Measurements from ENCODE around the gene PLA2G4E. TPM values are rescaled to one million over a fixed set of nuclear protein-coding genes. Genes with fewer than 3 reads are reported as not detected.

PLA2G4E gene
- total RNA-seq, 5 donors from 2014 or later (not counting 1 experiment from before 2014, with no cell fraction given) = not detected

DNA sequence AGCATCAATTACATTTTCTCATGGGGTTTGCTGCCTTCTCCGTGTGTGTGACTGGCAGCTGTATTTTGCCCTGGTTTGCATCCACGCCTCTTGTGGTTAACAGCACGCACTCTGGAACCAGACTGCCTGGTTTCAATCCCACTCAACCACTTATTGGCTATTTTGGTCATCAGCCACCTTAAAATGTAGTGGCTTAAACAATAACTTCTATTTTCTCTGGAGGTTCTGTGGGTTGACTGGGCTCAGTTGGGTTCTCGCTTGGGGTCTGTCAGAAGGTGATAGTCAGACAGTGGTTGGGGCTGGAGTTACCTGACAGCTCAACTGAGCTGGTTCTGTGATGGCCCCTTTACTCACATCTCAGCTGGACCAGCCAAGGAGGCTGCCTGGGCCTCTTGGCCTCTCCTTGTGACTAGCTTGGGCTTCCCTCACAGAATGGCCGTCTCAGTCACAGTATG is 85.2 kb downstream of the PLA2G4E start:
- peaks cover 61 to 70% (median 64%) of the 10 kb centered on the region in 3 donors for H3K4me1 Mint-ChIP-seq
- H3K9me3 Mint-ChIP-seq = no peaks in the 10 kb centered on the region
- H3K27me3 ChIP-seq (replicated peaks in 1 of 2; ENCODE audit: control insufficient read depth in 2 of 2, extremely low read depth in 1 of 2, insufficient read depth in 2 of 2, low read length in 1 of 2) = no peaks in the 10 kb centered on the region
- H3K27ac ChIP-seq (ENCODE audit: low read length) = peak overlapping the region; percentile 96
- H3K27me3 Mint-ChIP-seq = no peaks in the 10 kb centered on the region
- WGBS (ENCODE audit: insufficient coverage) = 50% methylated on average over 1 of the region's 5 CpGs
- H3K4me3 Mint-ChIP-seq = peak overlapping the region; percentile 28 to 58 (median 34)
- H3K36me3 Mint-ChIP-seq = peaks cover 6% of the 10 kb centered on the region
- no peaks in the 10 kb centered on the region for H3K9me3 ChIP-seq
- no peak overlapping the region for H3K4me3 ChIP-seq (ENCODE audit: control insufficient read depth in 1 of 2, extremely low read depth in 1 of 2, low read length in 1 of 2)
- peaks cover 55 to 62% of the 10 kb centered on the region in 2 experiments for H3K4me1 ChIP-seq (ENCODE audit: control insufficient read depth in 1 of 2, extremely low read depth in 1 of 2, insufficient read depth in 2 of 2, low read length in 2 of 2)
- ATAC-seq (replicated peaks in 1 of 4) = no peak
- H3K36me3 ChIP-seq (ENCODE audit: control insufficient read depth in 2 of 2, extremely low read depth in 1 of 2, insufficient read depth in 1 of 2, low read length in 1 of 2) = peaks cover 0 to 4% of the 10 kb centered on the region in 2 donors
- CTCF ChIA-PET = interaction anchor here in 1 of 2 donors (1.0 to 3.7 kb wide), 6 partner anchors 31 to 162 kb away, joined by 3 to 48 read pairs (median 10); partner anchors contain the start of genes EHD4 and MAPKBP1
- peak overlapping the region; percentile 98 to 100 for H3K27ac Mint-ChIP-seq
- peak in 1 of 35 experiments; percentile 42 for DNase-seq
- POLR2A ChIA-PET = interaction anchor here (0.5 to 4.6 kb wide), 4 partner anchors 27 to 1034 kb away, joined by 3 to 47 read pairs (median 4); partner anchors contain the start of gene EHD4 (in 1 of the 2)

- Mint-ChIP-seq H3K4me1 (peaks cover 57 to 66% (median 57%) of the 10 kb centered on the region in 3 donors), H3K9me3 (no peaks in the 10 kb centered on the region), H3K27ac (peak overlapping the region; percentile 98 to 100), H3K27me3 (no peaks in the 10 kb centered on the region), H3K4me3 (peak overlapping the region; percentile 19 to 58 (median 32)), H3K36me3 (no peaks in the 10 kb centered on the region)
- POLR2A ChIA-PET = interaction anchor here (0.5 to 4.6 kb wide), 6 partner anchors 34 to 1033 kb away, joined by 3 to 47 read pairs (median 6); partner anchors contain the start of genes EHD4 (in 1 of the 2) and MAPKBP1 (in 1 of the 2)
- Histone ChIP-seq H3K27ac (ENCODE audit: low read length) (peak overlapping the region; percentile 96), H3K27me3 (replicated peaks in 1 of 2; ENCODE audit: control insufficient read depth in 2 of 2, extremely low read depth in 1 of 2, insufficient read depth in 2 of 2, low read length in 1 of 2) (no peaks in the 10 kb centered on the region), H3K36me3 (ENCODE audit: control insufficient read depth in 2 of 2, extremely low read depth in 1 of 2, insufficient read depth in 1 of 2, low read length in 1 of 2) (peaks cover 0 to 4% of the 10 kb centered on the region in 2 donors), H3K9me3 (no peaks in the 10 kb centered on the region), H3K4me3 (ENCODE audit: control insufficient read depth in 1 of 2, extremely low read depth in 1 of 2, low read length in 1 of 2) (peak overlapping the region in 1 of 2 donors; percentile 6), H3K4me1 (ENCODE audit: control insufficient read depth in 1 of 2, extremely low read depth in 1 of 2, insufficient read depth in 2 of 2, low read length in 2 of 2) (peaks cover 54 to 55% of the 10 kb centered on the region in 2 experiments)
- 10% methylated on average over 4 of the region's 4 CpGs for WGBS (ENCODE audit: insufficient coverage)
- DNase-seq (peak; percentile 50 to 86 (median 76)), ATAC-seq (replicated peaks in 1 of 4) (peak; percentile 71 to 75 (median 73))
- CTCF ChIA-PET = interaction anchor here in 1 of 2 donors (0.6 to 3.1 kb wide), 5 partner anchors 30 to 377 kb away, joined by 3 to 15 read pairs (median 4); partner anchors contain the start of gene MAPKBP1
Measured at GRCh38 chr15:41934843-41935242, 86.0 kb downstream of the PLA2G4E start.

DNA sequence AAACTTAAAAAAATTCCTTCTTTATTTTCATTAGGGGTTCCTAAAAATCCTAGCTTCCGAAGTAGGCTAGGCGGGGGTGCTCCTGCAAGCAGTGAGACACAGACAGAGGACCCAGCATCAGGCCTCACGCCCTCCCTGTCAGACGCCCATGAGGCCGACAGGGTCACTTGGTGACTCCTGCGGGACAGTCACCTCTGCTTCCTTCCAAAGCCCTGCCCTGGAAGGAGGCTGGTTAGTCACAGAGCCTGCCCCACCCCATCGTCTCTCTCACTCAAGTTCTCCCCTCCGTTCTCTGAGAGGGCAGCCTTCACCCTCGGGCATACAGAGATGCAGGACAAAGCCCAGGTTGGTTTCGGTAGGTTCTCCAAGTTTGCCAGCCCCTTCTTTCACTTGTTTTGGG is 87.1 kb downstream of the PLA2G4E start:
- Mint-ChIP-seq H3K4me3 (no peak overlapping the region), H3K36me3 (no peaks in the 10 kb centered on the region), H3K27ac (peak overlapping the region; percentile 98 to 100), H3K9me3 (no peaks in the 10 kb centered on the region), H3K27me3 (no peaks in the 10 kb centered on the region), H3K4me1 (peaks cover 54 to 69% (median 58%) of the 10 kb centered on the region in 3 donors)
- Histone ChIP-seq H3K4me1 (ENCODE audit: control insufficient read depth in 1 of 2, extremely low read depth in 1 of 2, insufficient read depth in 2 of 2, low read length in 2 of 2) (peaks cover 52 to 57% of the 10 kb centered on the region in 2 experiments), H3K27me3 (replicated peaks in 1 of 2; ENCODE audit: control insufficient read depth in 2 of 2, extremely low read depth in 1 of 2, insufficient read depth in 2 of 2, low read length in 1 of 2) (no peaks in the 10 kb centered on the region), H3K27ac (ENCODE audit: low read length) (peak overlapping the region; percentile 96), H3K4me3 (ENCODE audit: control insufficient read depth in 1 of 2, extremely low read depth in 1 of 2, low read length in 1 of 2) (no peak overlapping the region), H3K9me3 (no peaks in the 10 kb centered on the region), H3K36me3 (ENCODE audit: control insufficient read depth in 2 of 2, extremely low read depth in 1 of 2, insufficient read depth in 1 of 2, low read length in 1 of 2) (peaks cover 0 to 4% of the 10 kb centered on the region in 2 donors)
- ATAC-seq (replicated peaks in 1 of 4) = no peak
- WGBS (ENCODE audit: insufficient coverage) = 88% methylated on average over 7 of the region's 10 CpGs
- no peak for DNase-seq
- ChIA-PET CTCF (interaction anchor here in 1 of 2 donors (0.6 to 3.1 kb wide), 2 partner anchors 21 to 160 kb away, joined by 3 to 15 read pairs; partner anchors contain the start of gene MAPKBP1), POLR2A (no interaction called here)

- H3K4me1 ChIP-seq (ENCODE audit: control insufficient read depth in 1 of 2, extremely low read depth in 1 of 2, insufficient read depth in 2 of 2, low read length in 2 of 2) = peaks cover 48 to 58% of the 10 kb centered on the region in 2 experiments
- H3K27me3 ChIP-seq (replicated peaks in 1 of 2; ENCODE audit: control insufficient read depth in 2 of 2, extremely low read depth in 1 of 2, insufficient read depth in 2 of 2, low read length in 1 of 2) = no peaks in the 10 kb centered on the region
- peaks cover 0 to 4% of the 10 kb centered on the region in 2 donors for H3K36me3 ChIP-seq (ENCODE audit: control insufficient read depth in 2 of 2, extremely low read depth in 1 of 2, insufficient read depth in 1 of 2, low read length in 1 of 2)
- H3K4me3 ChIP-seq (ENCODE audit: control insufficient read depth in 1 of 2, extremely low read depth in 1 of 2, low read length in 1 of 2) = no peak overlapping the region
- Mint-ChIP-seq H3K4me1 (peaks cover 50 to 66% (median 54%) of the 10 kb centered on the region in 3 donors), H3K4me3 (no peak overlapping the region), H3K27me3 (no peaks in the 10 kb centered on the region), H3K36me3 (no peaks in the 10 kb centered on the region), H3K9me3 (no peaks in the 10 kb centered on the region), H3K27ac (peak overlapping the region; percentile 98 to 100)
- 100% methylated on average over 2 of the region's 7 CpGs for WGBS (ENCODE audit: insufficient coverage)
- ChIA-PET POLR2A (no interaction called here), CTCF (interaction anchor here in 1 of 2 donors (0.6 to 3.1 kb wide), 2 partner anchors 160 to 741 kb away, joined by 3 to 15 read pairs; partner anchors contain the start of gene MAPKBP1)
- no peaks in the 10 kb centered on the region for H3K9me3 ChIP-seq
- DNase-seq (no peak), ATAC-seq (replicated peaks in 1 of 4) (no peak)
- H3K27ac ChIP-seq (ENCODE audit: low read length) = peak overlapping the region; percentile 96
Measured at GRCh38 chr15:41933326-41933725, 87.5 kb downstream of the PLA2G4E start.

DNA sequence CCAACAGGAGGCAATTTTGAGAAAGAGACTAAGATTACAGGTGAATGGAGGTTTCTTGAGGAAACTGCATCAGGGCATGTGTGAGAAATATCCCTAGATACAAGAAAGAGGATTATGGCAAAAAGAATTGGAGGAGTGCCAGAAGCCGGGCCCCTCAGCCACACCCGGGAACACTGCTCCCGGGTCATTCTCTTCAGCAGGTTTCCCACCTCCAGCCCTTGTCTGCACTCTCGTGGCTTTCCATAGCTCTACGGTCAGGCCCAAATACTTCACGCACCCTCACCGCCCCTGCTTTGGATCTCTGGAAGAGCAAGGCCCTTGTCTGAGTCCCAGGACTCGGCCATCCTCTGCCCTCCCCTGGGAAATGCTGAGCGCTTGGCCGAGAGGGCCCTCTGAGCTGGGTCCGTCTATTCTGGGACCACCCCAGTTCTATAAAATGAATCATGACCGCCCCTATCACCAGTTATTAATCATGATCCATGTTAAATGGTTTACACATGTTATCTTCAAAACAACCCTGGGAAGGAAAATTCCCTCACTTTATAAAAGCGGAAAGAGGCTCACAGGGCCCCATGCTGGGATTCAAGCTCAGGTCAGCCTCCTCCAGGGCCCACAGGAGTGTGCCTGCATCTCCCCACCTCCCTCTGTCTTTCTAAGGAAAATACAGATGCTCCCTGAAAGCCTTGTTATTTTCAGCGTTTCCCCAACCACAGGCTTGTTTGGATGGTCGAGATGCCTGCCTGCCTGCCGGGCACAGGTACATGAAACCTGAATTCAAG is 88.1 kb downstream of the PLA2G4E start:
- DNase-seq = no peak
- no peaks in the 10 kb centered on the region for H3K36me3 Mint-ChIP-seq
- no peak overlapping the region for H3K4me3 ChIP-seq (ENCODE audit: control insufficient read depth in 1 of 2, extremely low read depth in 1 of 2, low read length in 1 of 2)
- no peaks in the 10 kb centered on the region for H3K9me3 Mint-ChIP-seq
- H3K4me1 Mint-ChIP-seq = peaks cover 46 to 62% (median 48%) of the 10 kb centered on the region in 3 donors
- no peaks in the 10 kb centered on the region for H3K9me3 ChIP-seq
- H3K4me3 Mint-ChIP-seq = no peak overlapping the region
- peaks cover 41 to 52% of the 10 kb centered on the region in 2 experiments for H3K4me1 ChIP-seq (ENCODE audit: control insufficient read depth in 1 of 2, extremely low read depth in 1 of 2, insufficient read depth in 2 of 2, low read length in 2 of 2)
- peak overlapping the region; percentile 98 to 100 for H3K27ac Mint-ChIP-seq
- 95% methylated on average over 15 of the region's 16 CpGs for WGBS (ENCODE audit: insufficient coverage)
- no peaks in the 10 kb centered on the region for H3K27me3 ChIP-seq (replicated peaks in 1 of 2; ENCODE audit: control insufficient read depth in 2 of 2, extremely low read depth in 1 of 2, insufficient read depth in 2 of 2, low read length in 1 of 2)
- ChIA-PET POLR2A (no interaction called here), CTCF (interaction anchor here (0.6 to 1.0 kb wide), 2 partner anchors 375 to 740 kb away, joined by 3 read pairs; no protein-coding TSS in a partner anchor)
- ATAC-seq (replicated peaks in 1 of 4) = no peak
- H3K27ac ChIP-seq (ENCODE audit: low read length) = peak overlapping the region; percentile 96
- H3K27me3 Mint-ChIP-seq = no peaks in the 10 kb centered on the region
- H3K36me3 ChIP-seq (ENCODE audit: control insufficient read depth in 2 of 2, extremely low read depth in 1 of 2, insufficient read depth in 1 of 2, low read length in 1 of 2) = peaks cover 0 to 4% of the 10 kb centered on the region in 2 donors

GRCh38 chr15:41932101-41932500 is 88.7 kb downstream of the PLA2G4E start:
- Histone ChIP-seq H3K9me3 (no peaks in the 10 kb centered on the region), H3K4me1 (ENCODE audit: control insufficient read depth in 1 of 2, extremely low read depth in 1 of 2, insufficient read depth in 2 of 2, low read length in 2 of 2) (peaks cover 36 to 46% of the 10 kb centered on the region in 2 experiments), H3K36me3 (ENCODE audit: control insufficient read depth in 2 of 2, extremely low read depth in 1 of 2, insufficient read depth in 1 of 2, low read length in 1 of 2) (peaks cover 0 to 4% of the 10 kb centered on the region in 2 donors), H3K4me3 (ENCODE audit: control insufficient read depth in 1 of 2, extremely low read depth in 1 of 2, low read length in 1 of 2) (no peak overlapping the region), H3K27me3 (replicated peaks in 1 of 2; ENCODE audit: control insufficient read depth in 2 of 2, extremely low read depth in 1 of 2, insufficient read depth in 2 of 2, low read length in 1 of 2) (no peaks in the 10 kb centered on the region), H3K27ac (ENCODE audit: low read length) (no peak overlapping the region)
- peaks cover 41 to 61% (median 46%) of the 10 kb centered on the region in 3 donors for H3K4me1 Mint-ChIP-seq
- no peak overlapping the region for H3K4me3 Mint-ChIP-seq
- peak overlapping the region; percentile 28 to 69 for H3K27ac Mint-ChIP-seq
- H3K9me3 Mint-ChIP-seq = no peaks in the 10 kb centered on the region
- no peak for ATAC-seq (replicated peaks in 1 of 4)
- ChIA-PET CTCF (interaction anchor here in 1 of 2 donors (0.6 to 1.0 kb wide), 2 partner anchors 29 to 374 kb away, joined by 3 to 5 read pairs; no protein-coding TSS in a partner anchor), POLR2A (interaction anchor here in 1 of 2 donors (0.5 kb wide), 1 partner anchor 195 kb away, joined by 3 read pairs; no protein-coding TSS in a partner anchor)
- DNase-seq = no peak
- WGBS (ENCODE audit: insufficient coverage) = 96% methylated on average over 4 of the region's 9 CpGs
- no peaks in the 10 kb centered on the region for H3K27me3 Mint-ChIP-seq
- H3K36me3 Mint-ChIP-seq = no peaks in the 10 kb centered on the region
